SK-N-SH (cell line): Measurements from ENCODE around the gene GRIK1. TPM values are rescaled to one million over a fixed set of nuclear protein-coding genes. Genes with fewer than 3 reads are reported as not detected.

ENCODE experiments used
- CTCF ChIA-PET: fragments of 300-600, 350-600 bp; formaldehyde crosslinking; extraction: SDS; loops from one replicate; lab custom pipeline; 2021; lab: Yijun Ruan, JAX
- POLR2A ChIA-PET: fragments of 350-600 bp; sonication (Branson Sonifier 250); formaldehyde crosslinking; extraction: SDS; loops from one replicate; lab custom pipeline; 2020; ENCODE audit warnings: antibody characterized with exemption, inconsistent platforms; lab: Yijun Ruan, JAX
- DNase-seq: peaks from one replicate; pipeline ENCODE4 v3.0.0; 2012
- H2AFZ ChIP-seq: fragments of 200-600 bp; sonication (generic); 2 replicates; pipeline ENCODE4 v1.8.1; 2016; ENCODE audit warnings: antibody characterized with exemption, mild to moderate bottlenecking, low read depth
- H3F3A ChIP-seq: fragments of 200-600 bp; sonication (generic); replicated peaks from 2 replicates; pipeline ENCODE3; 2016; ENCODE audit warnings: antibody characterized with exemption, mild to moderate bottlenecking; ENCODE audit not compliant: insufficient read depth
- H3K27ac ChIP-seq, 2 experiments: fragments of 200-500 bp in 1 of 2; fragments of 200-600 bp in 1 of 2; sonication (Bioruptor generic) in 1 of 2; sonication (generic), shearing (Covaris generic) in 1 of 2; 2 replicates each; pipeline versions ENCODE4 v1.5.1 to v1.6.1; 2014 to 2016; ENCODE audit warnings: low read depth in 2 of 2, inconsistent platforms in 1 of 2, low read length in 1 of 2, mild to moderate bottlenecking in 1 of 2, mixed read lengths in 1 of 2
- H3K27me3 ChIP-seq: fragments of 200-600 bp; sonication (generic), shearing (Covaris generic); 2 replicates; pipeline ENCODE4 v1.6.1; 2016; ENCODE audit warnings: mixed run types; ENCODE audit not compliant: insufficient read depth
- H3K36me3 ChIP-seq, 2 experiments: fragments of 200-500 bp in 1 of 2; fragments of 200-600 bp in 1 of 2; sonication (Bioruptor generic) in 1 of 2; sonication (generic) in 1 of 2; replicated peaks in 1 of 2; 2 replicates each; pipeline versions ENCODE3 to v1.5.1; 2014 to 2016; ENCODE audit warnings: low read length in 1 of 2, mild to moderate bottlenecking in 1 of 2; ENCODE audit not compliant: insufficient read depth in 2 of 2, control insufficient read depth in 1 of 2
- H3K4me1 ChIP-seq, 2 experiments: fragments of 200-500 bp in 1 of 2; fragments of 200-600 bp in 1 of 2; sonication (Bioruptor generic) in 1 of 2; sonication (generic), shearing (Covaris generic) in 1 of 2; 2 replicates each; pipeline versions ENCODE4 v1.5.1 to v1.6.1; 2014 to 2016; ENCODE audit warnings: low read depth in 1 of 2, low read length in 1 of 2, mixed run types in 1 of 2; ENCODE audit not compliant: insufficient read depth in 2 of 2, control insufficient read depth in 1 of 2
- H3K4me2 ChIP-seq: fragments of 200-600 bp; sonication (generic), shearing (Covaris generic); 2 replicates; pipeline ENCODE4 v1.6.1; 2017; ENCODE audit warnings: mixed run types
- H3K4me3 ChIP-seq, 2 experiments: fragments of 200-500 bp in 1 of 2; fragments of 200-600 bp in 1 of 2; sonication (Bioruptor generic) in 1 of 2; sonication (generic), shearing (Covaris generic) in 1 of 2; 2 replicates each; pipeline versions ENCODE4 v1.5.1 to v1.8.1; 2014 to 2016; ENCODE audit warnings: low read depth in 2 of 2, inconsistent platforms in 1 of 2, low read length in 1 of 2, mild to moderate bottlenecking in 1 of 2, mixed read lengths in 1 of 2, moderate library complexity in 1 of 2
- H3K79me2 ChIP-seq: fragments of 200-600 bp; sonication (generic); 2 replicates; pipeline ENCODE4 v1.8.1; 2017; ENCODE audit warnings: mild to moderate bottlenecking; ENCODE audit not compliant: insufficient read depth
- H3K9ac ChIP-seq: fragments of 200-600 bp; sonication (generic); 2 replicates; pipeline ENCODE4 v1.6.1; 2017; ENCODE audit warnings: mixed run types
- H3K9me2 ChIP-seq: fragments of 200-600 bp; sonication (generic); 2 replicates; pipeline ENCODE4 v1.6.1; 2017; ENCODE audit warnings: mixed run types
- H3K9me3 ChIP-seq: fragments of 200-600 bp; sonication (generic); 2 replicates; pipeline ENCODE4 v1.6.1; 2017; ENCODE audit warnings: mixed run types, mild to moderate bottlenecking, moderate library complexity
- H4K20me1 ChIP-seq: fragments of 200-600 bp; sonication (generic); 2 replicates; pipeline ENCODE4 v1.6.1; 2017; ENCODE audit warnings: mild to moderate bottlenecking, mixed run types; ENCODE audit not compliant: insufficient read depth
- CHD2 ChIP-seq: fragments of 150-350 bp; IDR thresholded peaks from 2 replicates; pipeline ENCODE4 v1.6.1; 2018; ENCODE audit warnings: low read length; ENCODE audit not compliant: partially characterized antibody
- CTCF ChIP-seq: fragments of 200-600 bp; sonication (generic); IDR thresholded peaks from 2 replicates; pipeline ENCODE4 v1.6.1; 2017; ENCODE audit warnings: antibody characterized with exemption, mild to moderate bottlenecking, moderate library complexity
- ELF1 ChIP-seq: IDR thresholded peaks from 2 replicates; pipeline ENCODE4 v1.4.0; 2012
- EP300 ChIP-seq, 2 experiments: IDR thresholded peaks; 2 replicates each; pipeline versions ENCODE4 v1.4.0 to v1.6.1; 2012; ENCODE audit warnings: borderline replicate concordance in 1 of 2, low read depth in 1 of 2, low read length in 1 of 2
- EZH2phosphoT487 ChIP-seq: fragments of 200-600 bp; sonication (generic); IDR thresholded peaks from 2 replicates; pipeline ENCODE4 v1.6.1; 2017; ENCODE audit warnings: low read depth, mixed run types, mild to moderate bottlenecking, antibody characterized with exemption, moderate library complexity, borderline replicate concordance
- FOXJ3 ChIP-seq: sonication (generic); formaldehyde crosslinking; IDR thresholded peaks from 2 replicates; pipeline ENCODE4 v1.5.1; 2020; ENCODE audit warnings: mild to moderate bottlenecking, missing genetic modification reagents
- MEF2A ChIP-seq: IDR thresholded peaks from 2 replicates; pipeline ENCODE4 v1.4.0; 2012; ENCODE audit warnings: low read depth, borderline replicate concordance
- MXI1 ChIP-seq: IDR thresholded peaks from 2 replicates; pipeline ENCODE4 v1.6.1; 2012; ENCODE audit warnings: mild to moderate bottlenecking, low read depth, low read length, improper control_type of control experiment
- PBX3 ChIP-seq: IDR thresholded peaks from 2 replicates; pipeline ENCODE4; 2012
- POLR2AphosphoS5 ChIP-seq: IDR thresholded peaks from 2 replicates; pipeline ENCODE4 v1.6.1; 2012; ENCODE audit warnings: low read depth, low read length
- RAD21 ChIP-seq: IDR thresholded peaks from 2 replicates; pipeline ENCODE4 v1.6.1; 2012; ENCODE audit warnings: mild to moderate bottlenecking, low read length
- RFX5 ChIP-seq: IDR thresholded peaks from 2 replicates; pipeline ENCODE4 v1.6.1; 2012; ENCODE audit warnings: mild to moderate bottlenecking, improper control_type of control experiment, low read length
- SIN3A ChIP-seq: IDR thresholded peaks from 2 replicates; pipeline ENCODE4 v1.6.1; 2012; ENCODE audit warnings: low read depth, mild to moderate bottlenecking, low read length, moderate library complexity, borderline replicate concordance
- TAF1 ChIP-seq: IDR thresholded peaks from 2 replicates; pipeline ENCODE4 v1.6.1; 2012; ENCODE audit warnings: low read depth, mild to moderate bottlenecking, low read length, moderate library complexity, borderline replicate concordance
- TEAD4 ChIP-seq: IDR thresholded peaks from 2 replicates; pipeline ENCODE4 v1.4.0; 2012; ENCODE audit warnings: mild to moderate bottlenecking, borderline replicate concordance; ENCODE audit not compliant: insufficient read depth
- USF1 ChIP-seq: IDR thresholded peaks from 2 replicates; pipeline ENCODE4 v1.4.0; 2012; ENCODE audit warnings: low read depth, borderline replicate concordance
- USF2 ChIP-seq: fragments of 150-350 bp; IDR thresholded peaks from 2 replicates; pipeline ENCODE4 v1.6.1; 2017; ENCODE audit warnings: antibody characterized with exemption, low read length, low read depth, borderline replicate concordance
- YY1 ChIP-seq: IDR thresholded peaks from 2 replicates; pipeline ENCODE4 v1.4.0; 2012; ENCODE audit warnings: low read depth, mild to moderate bottlenecking
- ZBTB33 ChIP-seq: IDR thresholded peaks from 2 replicates; pipeline ENCODE4 v1.4.0; 2012; ENCODE audit warnings: low read depth, borderline replicate concordance
- WGBS: methylation state at CpG from one replicate; pipeline ENCODE4 v1.1.6; 2017; ENCODE audit warnings: low lambda C conversion rate; 5-methylcytosine and 5-hydroxymethylcytosine counted together
- polyA plus RNA-seq, 3 experiments: library from polyadenylated mRNA; depleted of rRNA; stranded (reverse); fragments of >200 nt; gene quantifications; 2 replicates each; pipeline ENCODE4 v1.2.3, GENCODE V29; 2012

The GRIK1 gene
- polyA plus RNA-seq, 1 of the 3 experiments (the other 2 are of a cell fraction) = not detected

- Histone ChIP-seq H3K27ac (no peak overlapping the region), H3K9me2 (no peaks in the 10 kb centered on the region), H3K36me3 (no peaks in the 10 kb centered on the region), H3K4me1 (no peaks in the 10 kb centered on the region), H4K20me1 (no peaks in the 10 kb centered on the region), H3K4me2 (no peak overlapping the region), H3K9me3 (no peaks in the 10 kb centered on the region), H3K27me3 (no peaks in the 10 kb centered on the region; the same call in 1 of the 2 replicates), H3K9ac (no peak overlapping the region), H3K79me2 (no peaks in the 10 kb centered on the region), H2AFZ (no peak overlapping the region), H3F3A (no peaks in the 10 kb centered on the region), H3K4me3 (no peak overlapping the region)
- DNase-seq = no peak
- POLR2A ChIA-PET = no interaction called here
- 10% methylated on average over 1 of the region's 1 CpG for WGBS
- CTCF ChIA-PET = no interaction called here
- TF ChIP-seq CTCF (no peak), EP300 (IDR thresholded peaks at IDR 0.05; ENCODE audit: borderline replicate concordance in 1 of 2, low read depth in 1 of 2, low read length in 1 of 2) (no peak), ZBTB33 (no peak), YY1 (no peak), TAF1 (no peak), MXI1 (no peak), RAD21 (no peak), TEAD4 (no peak), MEF2A (no peak), EZH2phosphoT487 (no peak), PBX3 (no peak), CHD2 (no peak), USF2 (no peak), USF1 (no peak), RFX5 (no peak), FOXJ3 (CRISPR knock-in tag) (no peak), POLR2AphosphoS5 (no peak), ELF1 (no peak), SIN3A (no peak)
- TF ChIP-seq, all 33 proteins: peak for 0
These were observed 164.3 kb downstream of the GRIK1 start for GRCh38 chr21:29775462-29775861.
